GM19397 (cell line): ENCODE data around the gene KRTCAP2.

Experiments used
- ATAC-seq: cut with Tn5 transposase; IDR thresholded peaks from one replicate; pipeline ENCODE4 v1.9.1; 2021; ENCODE audit warnings: mild to moderate bottlenecking, moderate library complexity; ENCODE audit not compliant: unreplicated experiment

The KRTCAP2 gene

DNA sequence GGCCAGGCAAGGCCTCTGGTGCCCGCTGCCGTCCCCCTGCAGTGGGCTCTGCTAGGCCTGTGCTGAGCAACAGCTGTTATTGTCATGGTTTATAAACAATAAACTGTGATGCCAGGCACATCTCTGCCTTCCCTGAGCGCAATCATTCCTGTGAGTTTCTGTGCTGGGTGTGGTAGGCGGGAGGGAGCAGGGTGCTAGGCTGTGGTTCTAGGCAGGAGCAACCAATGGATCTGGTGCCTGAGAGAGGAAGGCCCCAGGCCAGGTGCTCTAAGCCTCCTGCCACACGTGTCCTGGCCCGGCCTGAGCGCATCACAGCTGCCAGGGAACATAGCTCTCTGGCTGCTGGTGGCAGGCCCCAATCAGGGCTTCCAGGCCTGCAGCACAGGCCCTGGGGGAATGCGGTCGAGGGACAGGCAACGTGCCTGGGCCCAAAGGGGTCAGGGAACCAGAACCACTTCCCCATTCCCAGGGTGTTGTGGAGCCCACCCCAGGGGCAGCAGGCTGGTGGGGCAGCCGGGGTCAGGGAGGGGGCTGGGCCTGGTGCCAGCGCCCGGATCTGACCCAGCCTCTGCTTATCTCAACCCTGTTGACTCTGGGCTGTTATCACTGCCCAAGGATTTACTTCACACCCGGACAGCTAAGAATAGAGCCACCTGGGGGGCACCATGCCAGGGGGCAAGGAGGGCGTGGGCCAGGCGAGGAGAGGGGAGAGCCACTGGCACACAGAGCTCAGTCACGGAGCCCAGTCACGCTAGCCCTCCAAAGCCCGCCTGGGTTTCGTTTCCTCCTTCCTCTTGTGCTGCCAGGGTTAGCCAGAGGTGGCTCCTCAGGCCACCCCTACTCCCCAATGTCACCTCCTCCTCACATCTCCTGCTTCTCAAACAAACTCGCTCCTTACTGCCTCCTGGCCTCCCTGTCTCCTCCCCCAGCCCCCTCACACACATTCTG is 12.0 kb upstream of the KRTCAP2 start:
- peak; percentile 64 for ATAC-seq

DNA sequence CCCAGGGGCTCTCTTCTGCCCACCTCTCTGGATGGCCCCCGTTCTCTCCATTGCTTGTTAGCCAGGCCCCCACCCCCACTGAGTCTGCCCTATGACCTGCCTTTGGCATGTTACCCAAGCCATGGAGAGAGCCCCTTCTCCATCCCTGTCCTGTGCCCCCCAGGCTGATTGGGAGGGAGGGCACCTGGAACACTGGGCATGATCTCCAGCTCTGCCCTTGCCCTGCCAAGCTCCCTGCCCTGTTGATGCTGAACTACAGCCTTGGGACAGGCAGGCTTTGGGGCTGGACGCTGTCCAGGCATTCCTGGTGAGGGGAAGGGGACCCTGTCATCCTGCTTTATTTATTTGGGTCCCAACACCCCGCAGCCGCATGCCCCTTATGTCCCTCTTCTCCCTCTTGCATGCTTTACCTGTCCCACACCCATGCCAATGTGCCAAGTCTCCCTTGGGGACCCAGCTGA is 11.3 kb upstream of the KRTCAP2 start:
- ATAC-seq = no peak

DNA sequence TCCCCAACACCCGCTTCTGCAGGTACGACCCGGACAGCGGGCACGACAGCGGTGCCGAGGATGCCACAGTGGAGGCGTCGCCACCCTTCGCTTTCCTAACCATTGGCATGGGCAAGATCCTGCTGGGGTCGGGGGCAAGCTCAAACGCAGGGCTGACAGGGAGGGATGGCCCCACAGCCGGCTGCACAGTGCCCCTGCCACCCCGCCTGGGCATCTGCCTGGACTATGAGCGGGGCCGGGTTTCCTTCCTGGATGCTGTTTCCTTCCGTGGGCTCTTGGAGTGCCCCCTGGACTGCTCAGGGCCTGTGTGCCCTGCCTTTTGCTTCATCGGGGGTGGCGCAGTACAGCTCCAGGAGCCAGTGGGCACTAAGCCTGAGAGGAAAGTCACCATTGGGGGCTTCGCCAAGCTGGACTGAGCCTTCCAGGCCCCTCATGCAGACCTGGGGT is 10.7 kb upstream of the KRTCAP2 start:
- no peak for ATAC-seq

DNA sequence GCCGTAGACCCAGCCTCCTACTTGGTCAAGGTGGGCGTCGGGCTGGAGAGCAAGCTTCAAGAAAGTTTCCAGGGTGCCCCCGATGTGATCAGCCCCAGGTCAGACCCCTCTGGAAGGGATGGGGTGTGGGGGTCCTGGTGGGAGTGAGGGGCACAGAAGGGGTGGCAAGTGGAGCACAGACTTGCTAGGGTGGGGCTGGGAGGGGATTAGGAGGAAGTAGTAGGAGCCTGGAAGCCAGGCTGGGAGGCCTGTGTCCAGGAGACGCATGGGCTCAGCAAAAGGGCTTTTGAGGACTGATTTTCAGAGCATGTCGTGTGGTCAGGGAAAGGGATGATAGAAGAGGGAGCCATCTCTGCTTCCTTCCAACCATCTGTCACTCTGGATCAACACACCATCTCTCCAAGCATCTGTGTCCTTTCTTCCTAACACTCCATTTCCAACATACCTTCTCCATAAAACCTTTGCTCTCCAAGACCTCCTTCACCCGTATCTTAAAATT is 9.0 kb upstream of the KRTCAP2 start:
- no peak for ATAC-seq

DNA sequence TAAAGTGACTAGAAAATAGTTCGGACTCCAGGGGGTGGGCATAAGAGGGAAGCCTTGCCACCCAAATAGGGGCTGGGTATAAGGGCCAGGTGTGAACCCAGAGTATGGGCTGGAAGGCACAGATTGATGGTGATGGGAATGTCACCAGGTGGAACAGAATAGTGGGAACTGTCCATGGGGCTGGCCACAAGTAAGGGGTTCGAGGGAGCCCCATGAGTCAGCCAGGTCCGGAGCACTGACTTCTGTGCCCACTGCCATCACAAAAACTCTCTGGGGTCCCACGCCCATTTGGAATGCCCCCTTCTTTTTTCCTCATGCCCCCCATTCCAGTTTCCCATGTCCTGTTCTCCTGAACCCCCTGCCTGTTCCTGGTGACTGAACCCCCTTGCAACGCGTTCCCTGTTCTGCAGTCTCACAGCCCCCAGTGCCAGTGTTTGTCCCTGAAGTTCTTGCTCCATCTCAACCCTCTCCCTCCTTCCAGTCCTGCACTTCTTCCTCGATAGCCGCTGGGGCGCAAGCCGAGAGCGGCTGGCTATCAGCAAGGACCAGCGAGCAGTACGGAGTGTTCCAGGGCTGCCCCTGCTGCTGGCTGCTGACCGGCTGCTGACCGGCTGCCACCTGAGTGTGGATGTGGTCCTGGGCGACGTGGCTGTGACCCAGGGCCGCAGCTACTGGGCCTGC is 8.4 kb upstream of the KRTCAP2 start:
- ATAC-seq = no peak

DNA sequence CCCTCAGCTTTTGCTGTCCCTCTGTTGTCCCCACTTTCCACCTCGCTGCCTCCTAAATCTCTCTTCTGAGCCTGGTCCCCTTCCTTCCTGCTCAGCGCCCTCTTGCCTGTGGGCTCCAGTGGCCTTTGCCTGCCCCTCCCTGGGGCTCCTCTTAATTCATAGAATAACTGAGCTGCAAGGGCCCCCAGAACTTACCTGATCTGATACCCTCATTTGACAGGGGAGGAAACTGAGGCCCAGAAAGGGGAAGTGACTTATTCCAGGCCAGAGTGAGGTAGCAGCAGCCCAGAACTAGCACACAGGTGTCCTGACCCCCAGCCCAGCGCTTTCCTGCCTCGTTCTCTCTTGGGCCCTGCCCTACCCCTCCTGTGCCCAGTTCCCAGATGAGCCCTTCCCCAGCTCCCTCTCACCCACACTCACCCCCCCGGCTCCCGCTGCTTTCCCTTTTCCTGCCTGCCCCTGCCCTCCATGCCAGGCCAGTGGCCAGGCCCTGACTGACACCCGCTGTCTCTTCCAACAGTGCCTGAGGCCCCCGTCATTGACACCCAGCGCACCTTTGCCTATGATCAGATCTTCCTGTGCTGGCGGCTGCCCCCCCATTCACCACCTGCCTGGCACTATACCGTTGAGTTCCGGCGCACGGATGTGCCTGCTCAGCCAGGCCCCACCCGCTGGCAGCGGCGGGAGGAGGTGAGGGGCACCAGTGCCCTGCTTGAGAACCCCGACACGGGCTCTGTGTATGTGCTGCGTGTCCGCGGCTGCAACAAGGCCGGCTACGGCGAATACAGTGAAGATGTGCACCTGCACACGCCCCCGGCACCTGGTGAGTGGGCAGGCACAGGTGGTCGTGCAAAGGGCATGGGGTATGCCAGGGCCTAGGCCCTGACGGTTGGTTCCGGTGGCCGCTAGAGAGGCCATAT is 6.3 kb upstream of the KRTCAP2 start:
- ATAC-seq = no peak

DNA sequence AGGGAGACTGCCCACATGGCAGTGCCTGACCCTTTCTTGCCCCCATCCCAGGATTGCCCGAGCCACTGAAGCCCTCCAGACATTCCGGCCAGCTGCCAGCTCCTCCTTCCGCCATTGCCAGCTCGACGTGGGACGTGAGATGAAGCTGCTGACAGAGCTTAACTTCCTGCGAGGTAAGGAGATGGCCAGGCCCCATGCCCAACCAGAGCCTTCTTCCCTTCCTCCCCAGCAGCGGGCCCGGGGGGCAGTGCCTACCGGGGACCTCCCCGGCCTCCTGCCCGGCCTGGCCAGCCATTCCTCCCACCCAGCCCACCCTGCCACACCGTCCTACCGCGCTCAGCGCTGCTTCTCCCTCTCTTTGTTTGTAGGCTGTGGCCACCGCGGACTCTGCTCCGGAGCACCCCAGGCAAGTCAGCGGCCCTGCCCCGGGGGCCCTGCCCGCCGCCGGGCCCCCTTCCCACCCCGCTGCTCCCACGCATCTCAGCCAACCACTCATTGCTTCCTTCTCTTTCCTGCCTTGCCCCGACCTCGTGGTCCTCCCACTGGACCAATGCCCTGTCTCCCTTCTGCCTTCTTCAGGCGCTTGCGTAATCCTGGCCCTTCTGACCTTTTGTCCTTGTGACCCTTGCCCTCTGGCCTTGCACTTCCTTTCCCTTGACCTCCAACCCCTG is 5.5 kb upstream of the KRTCAP2 start:
- no peak for ATAC-seq

DNA sequence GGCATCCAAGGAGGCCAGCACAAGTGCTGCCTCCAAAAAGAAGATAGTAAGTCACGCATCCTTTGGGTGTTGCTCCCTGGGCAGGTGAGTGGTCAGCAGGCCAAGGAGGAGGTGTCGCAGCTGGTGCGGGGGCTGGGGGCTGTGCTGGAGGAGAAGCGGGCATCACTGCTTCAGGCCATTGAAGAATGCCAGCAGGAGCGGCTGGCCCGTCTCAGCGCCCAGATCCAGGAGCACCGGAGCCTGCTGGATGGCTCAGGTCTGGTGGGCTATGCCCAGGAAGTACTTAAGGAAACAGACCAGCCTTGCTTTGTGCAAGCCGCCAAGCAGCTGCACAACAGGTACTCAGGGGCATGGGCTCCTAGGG is 4.8 kb upstream of the KRTCAP2 start:
- ATAC-seq = no peak

DNA sequence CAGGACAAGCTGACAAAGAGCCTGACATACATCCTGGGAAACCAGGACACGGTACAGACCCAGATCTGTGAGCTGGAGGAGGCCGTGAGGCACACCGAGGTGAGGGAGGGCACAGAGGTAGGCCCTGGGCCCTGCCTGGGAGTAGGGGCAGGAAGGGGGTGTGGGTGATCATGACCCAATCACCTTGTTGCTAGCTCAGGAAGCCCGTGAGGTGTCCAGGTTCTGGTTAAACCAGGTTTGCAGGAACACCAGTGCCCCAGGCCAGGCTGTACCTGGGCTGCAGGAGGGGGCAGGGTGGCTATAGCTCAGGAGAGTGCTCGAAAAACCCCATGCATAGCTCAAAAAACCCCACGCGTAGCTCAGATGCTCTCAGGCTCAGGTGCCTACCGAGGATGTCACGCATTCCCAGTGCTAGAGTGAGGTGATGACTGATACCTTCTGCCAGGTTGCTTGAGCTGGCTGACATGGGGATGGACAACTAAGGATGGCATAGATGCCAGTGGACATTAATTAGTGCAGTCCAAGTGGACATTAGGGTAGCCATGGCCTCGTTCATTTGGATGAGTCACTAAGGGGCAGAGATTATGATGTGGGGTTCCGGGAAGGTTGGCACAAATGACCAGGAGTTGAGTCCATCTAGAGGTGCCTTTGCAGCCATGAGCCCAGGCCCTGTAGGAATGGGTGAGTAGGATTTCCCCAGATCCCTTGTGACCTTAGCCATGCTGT is 4.3 kb upstream of the KRTCAP2 start:
- no peak for ATAC-seq

DNA sequence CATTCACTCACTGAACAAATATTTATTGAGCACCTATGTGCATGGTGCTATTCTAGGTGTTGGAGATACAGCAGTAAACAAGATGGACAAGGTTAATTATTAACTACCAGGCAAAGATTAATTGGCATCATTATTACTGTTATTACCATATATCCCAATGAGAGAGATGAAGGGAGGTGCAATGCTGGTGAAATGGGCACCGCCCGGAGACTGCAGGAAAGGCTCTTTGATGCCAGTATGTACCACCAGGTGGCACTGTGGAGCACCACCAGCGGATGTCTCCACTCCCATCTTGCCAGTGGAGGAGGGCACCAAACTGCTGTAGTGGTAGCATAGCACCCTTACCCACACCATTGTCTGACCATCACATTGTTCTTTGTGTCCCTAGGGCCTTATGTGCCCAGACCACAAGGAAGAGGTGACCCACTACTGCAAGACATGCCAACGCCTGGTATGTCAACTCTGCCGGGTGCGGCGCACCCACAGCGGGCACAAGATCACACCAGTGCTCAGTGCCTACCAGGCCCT is 3.5 kb upstream of the KRTCAP2 start:
- no peak for ATAC-seq

DNA sequence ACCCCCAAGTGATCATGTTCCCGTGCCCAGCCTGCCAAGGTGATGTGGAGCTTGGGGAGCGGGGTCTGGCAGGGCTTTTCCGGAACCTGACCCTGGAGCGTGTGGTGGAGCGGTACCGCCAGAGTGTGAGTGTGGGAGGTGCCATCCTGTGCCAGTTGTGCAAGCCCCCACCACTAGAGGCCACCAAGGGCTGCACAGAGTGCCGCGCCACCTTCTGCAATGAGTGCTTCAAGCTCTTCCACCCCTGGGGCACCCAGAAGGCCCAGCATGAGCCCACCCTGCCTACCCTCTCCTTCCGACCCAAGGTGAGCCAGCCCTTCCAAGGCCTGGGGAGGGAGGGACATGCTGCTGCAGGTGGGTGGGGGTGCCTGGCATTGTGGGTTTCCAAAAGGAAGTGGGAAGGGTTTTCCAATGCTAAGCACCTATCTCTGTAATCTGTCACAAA is 2.8 kb upstream of the KRTCAP2 start:
- no peak for ATAC-seq

DNA sequence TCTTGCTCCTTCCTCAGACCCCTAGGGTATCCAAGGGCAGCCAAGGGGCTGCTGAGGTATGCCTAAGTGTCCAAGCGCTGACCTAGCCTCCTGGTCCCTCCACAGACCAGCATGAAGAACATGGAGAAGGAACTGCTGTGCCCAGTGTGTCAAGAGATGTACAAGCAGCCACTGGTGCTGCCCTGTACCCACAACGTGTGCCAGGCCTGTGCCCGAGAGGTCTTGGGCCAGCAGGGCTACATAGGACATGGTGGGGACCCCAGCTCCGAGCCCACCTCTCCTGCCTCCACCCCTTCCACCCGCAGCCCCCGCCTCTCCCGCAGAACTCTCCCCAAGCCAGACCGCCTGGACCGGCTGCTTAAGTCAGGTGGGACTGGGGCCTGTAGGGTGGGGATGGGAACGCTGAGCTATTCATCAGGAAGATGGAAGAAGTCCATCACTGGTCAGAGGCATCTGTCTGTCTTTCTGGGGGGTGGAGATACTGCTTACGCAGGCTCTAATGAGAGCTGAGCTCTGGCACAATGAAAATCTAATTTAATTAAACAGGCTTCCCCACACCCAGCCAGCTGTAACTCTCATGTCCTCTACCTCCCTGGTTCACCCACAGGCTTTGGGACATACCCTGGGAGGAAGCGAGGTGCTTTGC is 2.3 kb upstream of the KRTCAP2 start:
- no peak for ATAC-seq

DNA sequence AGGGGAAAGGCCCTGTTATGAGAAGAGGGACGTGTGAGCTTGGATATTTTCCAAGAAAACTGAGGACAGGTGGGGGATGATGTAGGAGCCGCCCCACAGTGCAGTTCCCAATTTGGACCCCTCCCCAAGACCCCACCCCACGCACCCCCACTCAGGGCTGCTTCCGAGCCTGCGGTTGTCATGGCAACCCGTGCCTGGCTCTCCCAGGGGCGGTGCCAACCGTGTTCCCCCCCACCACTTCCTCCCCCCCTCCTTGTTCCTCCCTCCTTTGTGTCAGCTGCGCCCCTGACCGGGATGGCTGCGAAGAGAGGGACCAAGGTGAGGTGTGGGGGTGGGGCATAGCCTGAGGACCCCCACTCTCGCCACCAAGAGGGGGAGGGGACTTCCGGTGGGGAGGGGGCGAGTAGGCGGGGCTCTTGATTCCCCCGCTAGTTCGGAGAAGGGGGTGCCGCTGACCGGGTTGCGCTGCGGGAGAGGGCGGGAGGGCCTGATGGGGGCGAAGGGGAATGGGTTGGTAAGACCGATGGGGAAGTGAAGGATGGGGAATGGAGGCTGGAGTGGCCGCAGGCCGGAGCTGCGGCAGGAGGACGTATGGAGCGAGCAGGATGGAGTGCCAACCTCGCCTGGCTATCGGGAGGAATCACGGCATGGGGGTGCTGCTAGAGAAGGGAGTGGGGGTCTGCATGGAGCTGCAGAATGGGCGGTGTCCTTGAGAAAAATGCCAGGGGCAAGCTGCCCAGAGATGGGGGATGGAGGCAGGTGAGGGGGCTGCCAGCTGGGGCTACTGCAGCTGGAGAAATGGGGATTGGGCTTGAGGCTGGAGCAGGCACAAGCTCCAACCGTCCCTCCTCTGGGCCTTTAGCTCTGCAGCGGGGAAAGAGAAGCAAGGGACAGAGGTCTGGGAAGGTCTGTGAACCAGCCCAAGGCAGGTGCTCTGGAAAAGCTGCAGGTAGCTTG is 1.5 kb upstream of the KRTCAP2 start:
- no peak for ATAC-seq

DNA sequence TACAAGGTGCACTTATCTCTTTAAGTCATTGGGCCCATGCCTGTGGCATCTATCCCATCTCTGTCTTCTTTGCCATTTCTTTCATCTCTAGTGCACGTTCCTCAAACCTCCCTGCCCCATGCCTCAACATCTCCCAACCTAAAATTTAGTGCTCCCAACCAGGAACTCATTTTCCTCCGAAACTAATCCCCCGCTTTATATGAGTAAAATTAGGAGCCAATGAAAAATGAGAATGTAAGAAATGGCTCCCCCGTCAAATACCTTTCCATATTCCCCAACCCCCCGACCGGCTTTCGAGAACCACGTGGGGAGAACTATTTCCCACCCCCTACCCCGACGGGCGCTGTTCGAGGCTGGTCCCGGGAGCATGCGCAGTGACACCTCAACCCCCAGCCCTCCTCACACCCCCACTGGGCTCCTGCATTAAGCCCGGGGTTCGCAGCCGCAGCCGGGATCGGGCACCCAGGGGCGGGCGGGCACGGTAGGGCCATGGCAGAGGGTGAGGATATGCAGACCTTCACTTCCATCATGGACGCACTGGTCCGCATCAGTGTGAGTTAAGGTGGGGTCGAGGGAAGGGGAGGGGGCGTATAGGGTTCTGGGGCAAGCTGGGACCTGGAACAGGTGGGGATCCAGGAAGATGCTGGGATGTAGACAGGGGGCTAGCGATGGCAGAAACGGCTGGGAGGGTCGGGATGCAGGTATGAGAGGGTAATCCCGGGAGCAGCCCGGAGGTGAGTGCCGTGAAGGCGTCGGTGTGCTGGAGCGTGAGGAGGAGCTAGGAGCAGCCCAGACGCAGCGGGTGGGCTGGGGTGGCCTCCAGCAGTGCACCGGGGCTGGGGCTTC is 597 bp upstream of the KRTCAP2 start, which contains the start of gene TRIM46:
TSS of gene TRIM46 (plus strand) at position 372 of the 846 bp plus-strand sequence. CDS start at position 490, 118 bp downstream.
- no peak for ATAC-seq

DNA sequence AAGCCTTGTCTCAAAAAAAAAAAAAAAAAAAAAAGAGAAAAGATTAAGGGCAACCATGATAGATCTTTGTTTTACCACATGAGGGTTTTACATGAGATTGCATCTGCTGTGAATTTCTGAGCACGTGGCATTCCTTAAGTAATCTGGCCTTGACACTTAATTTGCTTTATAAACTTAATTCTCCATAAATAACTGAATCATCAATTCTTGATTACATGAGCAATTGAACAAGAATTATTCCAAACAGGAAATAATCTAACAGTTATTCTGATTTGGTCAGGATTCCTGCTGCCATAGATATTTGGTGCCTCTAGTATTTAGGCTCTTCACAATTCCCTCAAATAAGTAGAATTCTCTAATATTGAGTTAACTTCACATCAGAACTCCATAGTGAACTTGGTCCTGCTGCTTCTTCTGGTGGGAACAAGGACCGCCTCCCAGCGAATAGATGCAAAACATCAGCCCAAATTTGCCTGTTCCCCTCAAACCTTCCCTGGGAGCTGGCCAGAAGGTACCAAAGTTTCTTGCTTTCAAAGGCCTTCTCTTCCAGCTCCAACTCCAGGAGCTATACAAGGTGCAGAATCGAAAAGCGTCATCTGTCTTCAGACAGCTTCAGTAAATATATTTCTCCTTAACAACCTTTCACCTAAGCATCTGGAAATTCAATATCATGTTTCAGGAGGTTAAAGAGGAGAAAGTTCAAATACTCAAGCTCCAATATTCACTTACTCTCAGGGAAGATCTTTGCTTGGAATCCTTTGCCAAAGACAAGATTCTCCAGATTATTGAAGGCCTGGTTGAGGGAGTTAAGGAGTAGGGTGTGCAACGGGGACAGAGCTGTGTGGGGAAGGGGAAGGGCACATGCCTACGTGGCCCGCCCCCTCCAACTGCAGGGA is 1.0 kb downstream of the KRTCAP2 start:
- no peak for ATAC-seq

DNA sequence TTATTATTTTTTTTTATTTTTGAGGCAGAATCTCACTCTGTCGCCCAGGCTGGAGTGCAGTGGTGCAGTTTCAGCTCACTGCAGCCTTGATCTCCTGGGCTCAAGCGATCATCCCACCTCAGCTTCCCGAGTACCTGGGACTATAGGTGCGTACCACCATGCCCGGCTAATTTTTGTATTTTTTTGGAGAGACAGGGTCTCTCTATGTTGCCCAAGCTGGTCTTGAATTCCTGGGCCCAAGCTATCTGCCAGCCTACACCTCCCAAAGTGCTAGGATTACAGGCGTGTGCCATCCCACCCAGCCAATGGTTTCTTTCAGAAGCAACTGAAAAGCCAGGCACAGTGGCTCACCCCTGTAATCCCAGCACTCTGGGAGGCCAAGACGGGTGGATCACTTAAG is 2.3 kb downstream of the KRTCAP2 start:
- ATAC-seq = no peak
